Memory B cell (primary cell): ENCODE data around the gene AKNA.
"Not testable (repeated sequence)": the region's sequence is repeated elsewhere in the genome, so short reads cannot be mapped to it uniquely, and the experiment has no call there.

Source experiments
- ATAC-seq: fragments of 150-1000 bp; cut with Tn5 transposase; 2 replicates; pipeline ENCODE4 v1.10.0; 2021; ENCODE audit warnings: low read depth, mild to moderate bottlenecking, moderate library complexity
- DNase-seq, 2 donors: peaks; one replicate each; pipeline ENCODE4 v3.0.0; 2022; ENCODE audit warnings: low spot score in 2 of 2
- H3K27ac Mint-ChIP-seq: one replicate; pipeline ENCODE4 v1.8.0; 2022; ENCODE audit warnings: mild to moderate bottlenecking, moderate library complexity, mixed read lengths
- H3K27me3 Mint-ChIP-seq: one replicate; pipeline ENCODE4 v1.8.0; 2022; ENCODE audit warnings: mixed read lengths
- H3K36me3 Mint-ChIP-seq: one replicate; pipeline ENCODE4 v1.8.0; 2022; ENCODE audit warnings: mild to moderate bottlenecking, mixed read lengths
- H3K4me1 Mint-ChIP-seq: one replicate; pipeline ENCODE4 v1.8.0; 2022; ENCODE audit warnings: mixed read lengths
- H3K4me3 Mint-ChIP-seq: one replicate; pipeline ENCODE4 v1.8.0; 2022; ENCODE audit warnings: mild to moderate bottlenecking, moderate library complexity, mixed read lengths
- H3K9me3 Mint-ChIP-seq: one replicate; pipeline ENCODE4 v1.8.0; 2022; ENCODE audit warnings: mixed read lengths

The AKNA gene

GRCh38 chr9:114333718-114334117 is 54.1 kb downstream of the AKNA start:
- not testable (repeated sequence) for DNase-seq, ATAC-seq, H3K27ac Mint-ChIP-seq, H3K27me3 Mint-ChIP-seq, H3K4me3 Mint-ChIP-seq, H3K4me1 Mint-ChIP-seq, H3K9me3 Mint-ChIP-seq
- peaks cover 15% of the 10 kb centered on the region for H3K36me3 Mint-ChIP-seq

DNA sequence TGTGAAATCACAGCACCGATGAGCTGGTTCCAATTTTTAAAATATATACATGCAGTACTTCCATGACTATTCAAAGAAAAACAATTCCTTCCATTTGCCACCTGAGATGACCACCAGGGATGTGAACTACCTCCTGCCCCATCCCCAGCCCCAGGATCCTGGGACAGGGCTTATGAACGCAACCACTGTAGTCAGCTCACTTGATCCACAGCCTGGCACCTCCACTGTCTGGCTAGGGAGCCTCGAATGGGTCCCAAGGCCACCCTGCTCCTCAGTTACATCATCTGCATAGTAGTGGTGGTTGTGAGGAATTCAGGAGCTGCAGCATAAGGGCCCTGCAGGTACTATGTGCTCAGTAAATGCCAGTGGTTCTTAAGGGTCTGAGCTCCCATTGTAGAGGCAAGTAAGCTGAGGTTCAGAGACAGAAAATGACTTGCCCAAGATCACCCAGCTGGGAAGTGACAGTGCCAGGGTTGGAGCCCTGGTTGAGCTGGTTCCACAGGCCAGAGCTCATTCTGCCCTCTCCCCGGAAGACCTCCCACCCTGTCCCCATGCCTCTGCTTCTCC is 55.2 kb downstream of the AKNA start:
- H3K36me3 Mint-ChIP-seq: peaks cover 10% of the 10 kb centered on the region
- H3K4me3 Mint-ChIP-seq: not testable (repeated sequence)

DNA sequence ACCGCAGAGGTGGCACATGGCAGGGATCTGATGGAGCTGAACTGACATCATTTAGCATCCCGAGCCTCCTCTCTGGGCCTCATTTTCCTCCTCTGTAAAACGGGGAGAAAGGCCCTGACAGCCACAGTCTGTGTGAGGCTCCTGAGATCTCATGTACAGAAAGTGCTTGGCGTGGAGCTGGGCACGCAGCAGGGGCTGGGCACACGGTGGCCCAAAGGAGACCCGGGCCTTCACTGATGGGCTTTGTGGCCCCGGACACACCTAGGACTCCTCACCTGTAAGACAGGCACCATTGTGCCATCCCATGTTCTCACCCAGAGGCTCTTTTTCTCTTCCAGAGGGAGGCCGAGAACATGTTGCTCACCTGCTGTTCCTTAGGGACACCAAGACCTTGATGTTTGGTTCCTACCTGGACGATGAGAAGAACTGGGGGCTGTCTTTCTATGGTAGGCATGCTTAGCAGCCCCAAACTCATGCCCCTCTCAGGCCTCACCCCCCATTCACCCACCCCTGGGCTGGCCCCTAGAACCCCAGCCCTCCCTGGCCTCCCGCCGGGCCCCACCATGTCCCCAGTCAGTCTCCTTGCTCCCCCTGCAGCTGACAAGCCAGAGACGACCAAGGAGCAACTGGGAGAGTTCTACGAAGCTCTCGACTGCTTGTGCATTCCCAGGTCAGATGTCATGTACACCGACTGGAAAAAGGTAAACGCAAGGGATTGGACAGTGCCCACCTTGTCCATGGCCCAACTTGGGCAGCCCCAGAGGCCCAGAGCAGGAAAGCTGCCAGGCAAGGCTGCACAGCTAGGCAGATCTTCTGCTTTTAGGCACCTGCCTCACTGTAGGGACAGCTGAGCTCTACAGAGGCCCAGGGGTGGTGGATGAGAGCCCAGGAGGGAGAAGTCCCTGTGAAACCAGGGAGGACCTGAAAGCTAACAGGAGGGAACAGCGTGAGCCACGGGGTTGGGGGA is 56.3 kb downstream of the AKNA start:
- peak; percentile 28 for ATAC-seq
- not testable (repeated sequence) for H3K36me3 Mint-ChIP-seq

More for the DNA sequence above, 55.2 kb downstream of the AKNA start:
- not testable (repeated sequence) for ATAC-seq, DNase-seq, H3K27me3 Mint-ChIP-seq, H3K4me1 Mint-ChIP-seq, H3K9me3 Mint-ChIP-seq
- peak overlapping the region; percentile 53 for H3K27ac Mint-ChIP-seq

DNA sequence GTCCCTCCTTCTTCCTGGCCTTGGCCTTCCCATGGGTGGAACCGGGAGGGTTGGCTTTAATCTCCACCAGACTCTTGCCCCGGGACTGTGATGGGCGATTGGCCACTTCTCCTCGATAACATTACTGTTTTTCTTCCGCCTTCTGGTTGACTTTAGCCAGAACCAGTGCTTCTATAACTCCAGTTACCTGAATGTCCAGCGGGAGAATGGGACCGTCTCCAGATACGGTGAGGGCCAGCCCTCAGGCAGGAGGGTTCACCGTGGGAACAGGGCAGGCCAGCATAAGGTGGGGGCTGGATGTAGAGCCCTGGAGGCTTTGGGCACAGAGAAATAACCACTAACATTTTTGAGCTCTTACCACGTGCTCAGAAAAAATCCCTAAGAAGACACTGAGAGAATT is 57.1 kb downstream of the AKNA start:
- no peak overlapping the region for H3K4me3 Mint-ChIP-seq
- ATAC-seq: no peak
- H3K4me1 Mint-ChIP-seq: peaks cover 8% of the 10 kb centered on the region
- no peak for DNase-seq
- H3K9me3 Mint-ChIP-seq: no peaks in the 10 kb centered on the region
- H3K36me3 Mint-ChIP-seq: peaks cover 6% of the 10 kb centered on the region
- peak overlapping the region; percentile 31 for H3K27ac Mint-ChIP-seq
- H3K27me3 Mint-ChIP-seq: no peaks in the 10 kb centered on the region

More for the DNA sequence above, 56.3 kb downstream of the AKNA start:
- H3K27me3 Mint-ChIP-seq, H3K4me3 Mint-ChIP-seq, H3K4me1 Mint-ChIP-seq, H3K9me3 Mint-ChIP-seq, DNase-seq: not testable (repeated sequence)
- H3K27ac Mint-ChIP-seq: peak overlapping the region; percentile 45

DNA sequence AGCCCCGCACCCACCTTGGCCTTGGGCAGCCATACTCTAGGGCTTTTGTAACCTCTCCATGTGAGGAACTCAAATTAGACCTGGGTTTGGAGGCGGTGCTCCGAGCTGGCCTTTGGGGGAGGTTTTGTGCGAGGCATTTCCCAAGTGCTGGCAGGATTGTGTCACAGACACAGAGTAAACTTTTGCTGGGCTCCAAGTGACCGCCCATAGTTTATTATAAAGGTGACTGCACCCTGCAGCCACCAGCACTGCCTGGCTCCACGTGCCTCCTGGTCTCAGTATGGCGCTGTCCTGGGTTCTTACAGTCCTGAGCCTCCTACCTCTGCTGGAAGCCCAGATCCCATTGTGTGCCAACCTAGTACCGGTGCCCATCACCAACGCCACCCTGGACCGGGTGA is 58.2 kb downstream of the AKNA start, which contains the start of gene ORM2:
Gene ORM2, plus strand, starts transcription at position 245 of the 398 bp plus-strand sequence. Its CDS starts 36 bp downstream, at position 281.
- H3K36me3 Mint-ChIP-seq, ATAC-seq, DNase-seq, H3K4me1 Mint-ChIP-seq, H3K4me3 Mint-ChIP-seq, H3K9me3 Mint-ChIP-seq, H3K27me3 Mint-ChIP-seq: not testable (repeated sequence)
- H3K27ac Mint-ChIP-seq: peak within 1 kb of the TSS; percentile 31

DNA sequence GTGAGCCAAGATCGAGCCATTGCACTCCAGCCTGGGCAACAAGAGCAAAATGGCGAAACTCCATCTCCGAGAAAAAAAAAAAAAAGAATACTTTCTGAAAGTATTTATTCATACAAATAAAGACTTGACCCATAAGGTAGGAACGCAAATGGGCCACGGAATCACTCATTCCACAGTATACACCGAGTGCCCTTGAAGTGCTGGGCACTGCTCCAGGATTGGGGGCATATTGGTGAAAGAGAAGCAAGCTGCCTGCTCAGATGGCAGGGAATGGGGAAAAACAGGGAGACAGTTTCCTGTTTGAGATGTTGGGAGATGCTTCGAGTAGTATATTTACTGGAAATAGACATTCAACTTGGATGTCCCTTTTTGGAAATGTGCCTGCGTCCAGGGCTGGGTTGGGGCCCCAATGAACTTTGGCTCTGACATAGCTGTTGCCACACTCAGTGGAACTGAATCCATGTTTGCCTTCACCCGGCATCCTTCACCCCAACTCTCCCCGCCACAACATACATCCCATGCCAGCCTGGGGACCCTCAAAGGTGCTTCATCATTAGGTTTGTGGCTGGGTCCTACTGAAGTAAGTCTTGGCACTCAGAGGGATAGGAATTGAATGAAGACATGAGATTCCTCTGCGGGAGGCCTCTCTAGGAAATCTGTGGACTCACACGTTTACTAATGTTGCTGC is 58.7 kb downstream of the AKNA start:
- ATAC-seq, H3K27ac Mint-ChIP-seq, H3K36me3 Mint-ChIP-seq, DNase-seq, H3K4me3 Mint-ChIP-seq, H3K27me3 Mint-ChIP-seq, H3K4me1 Mint-ChIP-seq, H3K9me3 Mint-ChIP-seq: not testable (repeated sequence)

DNA sequence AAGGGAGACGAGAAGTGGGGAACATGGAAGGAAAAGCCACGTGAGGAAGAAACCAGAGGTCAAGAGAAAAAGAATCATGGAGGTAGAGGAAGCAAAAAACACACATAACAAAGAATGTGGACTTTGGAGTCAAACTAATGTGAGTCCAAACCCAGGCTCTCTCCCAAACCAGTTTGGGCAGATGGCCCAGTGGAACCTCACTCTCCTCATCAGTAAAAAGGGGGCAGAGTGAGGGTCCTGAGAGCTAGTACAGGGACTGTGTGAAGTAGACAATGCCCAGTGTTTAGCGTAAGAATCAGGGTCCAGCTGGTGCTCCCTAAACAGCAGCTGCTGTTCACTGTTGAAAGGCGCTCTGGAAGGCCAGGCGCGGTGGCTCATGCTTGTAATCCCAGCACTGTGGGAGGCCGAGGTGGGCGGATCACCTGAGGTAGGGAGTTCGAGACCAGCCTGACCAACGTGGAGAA is 59.4 kb downstream of the AKNA start:
- H3K4me3 Mint-ChIP-seq, H3K4me1 Mint-ChIP-seq, H3K27me3 Mint-ChIP-seq, ATAC-seq, H3K27ac Mint-ChIP-seq, H3K9me3 Mint-ChIP-seq, DNase-seq, H3K36me3 Mint-ChIP-seq: not testable (repeated sequence)

- Mint-ChIP-seq H3K4me1 (peaks cover 5% of the 10 kb centered on the region), H3K9me3 (no peaks in the 10 kb centered on the region), H3K36me3 (no peaks in the 10 kb centered on the region)
These were observed 60.0 kb downstream of the AKNA start for GRCh38 chr9:114327749-114328148.

DNA sequence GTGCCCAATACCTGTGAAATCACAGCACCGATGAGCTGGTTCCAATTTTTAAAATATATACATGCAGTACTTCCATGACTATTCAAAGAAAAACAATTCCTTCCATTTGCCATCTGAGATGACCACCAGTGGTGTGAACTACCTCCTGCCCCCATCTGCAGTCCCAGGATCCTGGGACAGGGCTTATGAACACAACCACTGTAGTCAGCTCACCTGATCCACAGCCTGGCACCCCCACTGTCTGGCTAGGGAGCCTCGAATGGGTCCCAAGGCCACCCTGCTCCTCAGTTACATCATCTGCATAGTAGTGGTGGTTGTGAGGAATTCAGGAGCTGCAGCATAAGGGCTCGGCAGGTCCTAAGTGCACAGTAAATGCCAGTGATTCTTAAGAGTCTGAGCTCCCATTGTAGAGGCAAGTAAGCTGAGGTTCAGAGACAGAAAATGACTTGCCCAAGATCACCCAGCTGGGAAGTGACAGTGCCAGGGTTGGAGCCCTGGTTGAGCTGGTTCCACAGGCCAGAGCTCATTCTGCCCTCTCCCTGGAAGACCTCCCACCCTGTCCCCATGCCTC is 62.0 kb downstream of the AKNA start:
- H3K27ac Mint-ChIP-seq, H3K4me1 Mint-ChIP-seq, H3K27me3 Mint-ChIP-seq, ATAC-seq, H3K36me3 Mint-ChIP-seq, H3K4me3 Mint-ChIP-seq, DNase-seq, H3K9me3 Mint-ChIP-seq: not testable (repeated sequence)

More at GRCh38 chr9:114327749-114328148, 60.0 kb downstream of the AKNA start:
- Mint-ChIP-seq H3K4me3 (no peak overlapping the region), H3K27ac (no peak overlapping the region), H3K27me3 (no peaks in the 10 kb centered on the region)
- ATAC-seq (no peak), DNase-seq (no peak)

GRCh38 chr9:114324965-114325364 is 62.8 kb downstream of the AKNA start:
- H3K9me3 Mint-ChIP-seq, H3K4me3 Mint-ChIP-seq, H3K4me1 Mint-ChIP-seq, H3K36me3 Mint-ChIP-seq, DNase-seq, H3K27ac Mint-ChIP-seq, H3K27me3 Mint-ChIP-seq: not testable (repeated sequence)
- ATAC-seq: peak; percentile 26

DNA sequence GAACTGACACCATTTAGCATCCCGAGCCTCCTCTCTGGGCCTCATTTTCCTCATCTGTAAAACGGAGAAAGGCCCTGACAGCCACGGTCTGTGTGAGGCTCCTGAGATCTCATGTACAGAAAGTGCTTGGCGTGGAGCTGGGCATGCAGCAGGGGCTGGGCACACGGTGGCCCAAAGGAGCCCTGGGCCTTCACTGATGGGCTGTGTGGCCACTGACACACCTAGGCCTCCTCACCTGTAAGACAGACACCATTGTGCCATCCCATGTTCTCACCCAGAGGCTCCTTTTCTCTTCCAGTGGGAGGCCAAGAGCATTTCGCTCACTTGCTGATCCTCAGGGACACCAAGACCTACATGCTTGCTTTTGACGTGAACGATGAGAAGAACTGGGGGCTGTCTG is 63.3 kb downstream of the AKNA start:
- H3K4me3 Mint-ChIP-seq: no peak overlapping the region
- ATAC-seq (no peak), DNase-seq (no peak)
- no peaks in the 10 kb centered on the region for H3K9me3 Mint-ChIP-seq
- no peaks in the 10 kb centered on the region for H3K36me3 Mint-ChIP-seq
- no peaks in the 10 kb centered on the region for H3K4me1 Mint-ChIP-seq
- peaks cover 2% of the 10 kb centered on the region for H3K27me3 Mint-ChIP-seq
- no peak overlapping the region for H3K27ac Mint-ChIP-seq

- H3K27ac Mint-ChIP-seq, DNase-seq, H3K4me1 Mint-ChIP-seq, H3K36me3 Mint-ChIP-seq, H3K9me3 Mint-ChIP-seq, H3K27me3 Mint-ChIP-seq, H3K4me3 Mint-ChIP-seq, ATAC-seq: not testable (repeated sequence)
These were observed 63.9 kb downstream of the AKNA start for GRCh38 chr9:114323849-114324248.

- not testable (repeated sequence) for H3K4me1 Mint-ChIP-seq, ATAC-seq, H3K27me3 Mint-ChIP-seq, H3K4me3 Mint-ChIP-seq, H3K27ac Mint-ChIP-seq, DNase-seq, H3K36me3 Mint-ChIP-seq, H3K9me3 Mint-ChIP-seq
These were observed 64.8 kb downstream of the AKNA start, which contains the start of gene ORM1 for GRCh38 chr9:114322831-114323531. Gene ORM1 (plus strand): TSS chr9:114323098. CDS start chr9:114323134, 36 bp downstream.
